Esophagus squamous epithelium (tissue), 5 donors: ENCODE results near the gene RGL1. TPM values are rescaled to one million over a fixed set of nuclear protein-coding genes. Genes with fewer than 3 reads are reported as not detected.

Experiments
- DNase-seq: peaks from one replicate; lab custom pipeline; 2025; lab: John Stamatoyannopoulos, UW
- H3K27ac ChIP-seq, 4 donors: fragments of 200-600 bp; sonication (generic); one replicate each; pipeline ENCODE4 v1.5.1; 2016 to 2019; ENCODE audit warnings: mild to moderate bottlenecking in 1 of 4
- H3K27me3 ChIP-seq, 4 donors: fragments of 200-600 bp; sonication (generic); 1 replicate in 3 of 4; 2 replicates in 1 of 4; pipeline versions ENCODE4 v1.5.1 to v1.6.0; 2017 to 2021; ENCODE audit warnings: antibody characterized with exemption in 1 of 4
- H3K36me3 ChIP-seq, 3 donors: fragments of 200-600 bp; sonication (generic); one replicate each; pipeline ENCODE4 v1.5.1; 2016 to 2019
- H3K4me1 ChIP-seq, 3 donors: fragments of 200-600 bp; sonication (generic); one replicate each; pipeline ENCODE4 v1.5.1; 2017 to 2019
- H3K4me3 ChIP-seq, 4 donors: fragments of 200-600 bp; sonication (generic); 1 replicate in 3 of 4; 2 replicates in 1 of 4; pipeline ENCODE4 v1.5.1; 2016 to 2019; ENCODE audit warnings: mild to moderate bottlenecking in 2 of 4, moderate library complexity in 1 of 4
- H3K9me3 ChIP-seq, 3 donors: fragments of 200-600 bp; sonication (generic); one replicate each; pipeline ENCODE4 v1.5.1; 2016 to 2019
- POLR2A ChIP-seq, 4 donors: fragments of 450-650 bp; IDR thresholded peaks; one replicate each; pipeline ENCODE4 v1.6.1; 2017; ENCODE audit warnings: antibody characterized with exemption in 4 of 4, mild to moderate bottlenecking in 4 of 4, moderate library complexity in 3 of 4
- WGBS, 2 donors: methylation state at CpG; one replicate each; pipeline ENCODE4 v1.1.5; 2018; 5-methylcytosine and 5-hydroxymethylcytosine counted together
- intact Hi-C: fragments of 100-400 bp; cut with DNase I; formaldehyde crosslinking; loops from one replicate; pipeline ENCODE4 v1.15.0; 2022
- total RNA-seq, 4 donors: library from RNA; depleted of rRNA; stranded (reverse); fragments of >200 nt; gene quantifications; one replicate each; pipeline ENCODE4 v1.1.0, GENCODE V29; 2016
- TF ChIP-seq, protein P1 (sequence below), 6 experiments: fragments of 450-650 bp in 4 of 6; fragments of 200-600 bp in 2 of 6; sonication (generic) in 2 of 6; IDR thresholded peaks; one replicate each; pipeline ENCODE4 v1.5.1; 2016 to 2019; ENCODE audit warnings: antibody characterized with exemption in 6 of 6, mild to moderate bottlenecking in 4 of 6, moderate library complexity in 4 of 6
- donor health status: DM: yes; HTN: yes; CAD: no.

Gene RGL1
- total RNA-seq, 4 donors from 2014 or later, result 2.3 to 16.0 (median 5.7) TPM

DNA sequence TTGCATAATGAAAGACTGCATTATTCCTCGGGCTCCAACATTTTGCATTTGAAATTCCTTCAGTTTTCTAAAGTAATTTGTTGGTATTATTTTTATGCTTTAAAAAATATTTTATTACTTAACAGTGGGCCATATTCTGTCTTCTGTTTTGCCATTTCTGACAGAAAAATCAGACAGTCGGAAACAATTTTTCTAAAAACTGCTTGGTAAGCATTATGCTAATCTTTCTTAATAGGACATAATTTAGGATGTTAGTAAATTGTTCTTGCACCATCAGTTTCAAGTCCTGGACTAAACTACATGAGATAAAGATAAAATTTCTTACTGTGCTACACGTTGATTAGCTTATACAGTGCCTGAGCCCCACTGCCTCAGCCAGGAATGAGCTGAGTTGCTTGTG lies 11.2 kb downstream of the RGL1 start:
- no peaks in the 10 kb centered on the region for H3K36me3 ChIP-seq
- no peak overlapping the region for H3K27ac ChIP-seq
- no peak overlapping the region for H3K4me3 ChIP-seq
- H3K9me3 ChIP-seq, result no peaks in the 10 kb centered on the region
- DNase-seq, result no peak
- intact Hi-C loops, result no loop called here
- WGBS, 2 donors, result 79 to 81% methylated on average over 3 of the region's 3 CpGs
- peaks cover 4 to 64% (median 21%) of the 10 kb centered on the region in 3 donors for H3K4me1 ChIP-seq
- TF ChIP-seq, protein P1, sequence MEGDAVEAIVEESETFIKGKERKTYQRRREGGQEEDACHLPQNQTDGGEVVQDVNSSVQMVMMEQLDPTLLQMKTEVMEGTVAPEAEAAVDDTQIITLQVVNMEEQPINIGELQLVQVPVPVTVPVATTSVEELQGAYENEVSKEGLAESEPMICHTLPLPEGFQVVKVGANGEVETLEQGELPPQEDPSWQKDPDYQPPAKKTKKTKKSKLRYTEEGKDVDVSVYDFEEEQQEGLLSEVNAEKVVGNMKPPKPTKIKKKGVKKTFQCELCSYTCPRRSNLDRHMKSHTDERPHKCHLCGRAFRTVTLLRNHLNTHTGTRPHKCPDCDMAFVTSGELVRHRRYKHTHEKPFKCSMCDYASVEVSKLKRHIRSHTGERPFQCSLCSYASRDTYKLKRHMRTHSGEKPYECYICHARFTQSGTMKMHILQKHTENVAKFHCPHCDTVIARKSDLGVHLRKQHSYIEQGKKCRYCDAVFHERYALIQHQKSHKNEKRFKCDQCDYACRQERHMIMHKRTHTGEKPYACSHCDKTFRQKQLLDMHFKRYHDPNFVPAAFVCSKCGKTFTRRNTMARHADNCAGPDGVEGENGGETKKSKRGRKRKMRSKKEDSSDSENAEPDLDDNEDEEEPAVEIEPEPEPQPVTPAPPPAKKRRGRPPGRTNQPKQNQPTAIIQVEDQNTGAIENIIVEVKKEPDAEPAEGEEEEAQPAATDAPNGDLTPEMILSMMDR (IDR thresholded peaks at IDR 0.05), result no peak
- TF ChIP-seq POLR2A (IDR thresholded peaks at IDR 0.05), result no peak
- no peaks in the 10 kb centered on the region for H3K27me3 ChIP-seq

DNA sequence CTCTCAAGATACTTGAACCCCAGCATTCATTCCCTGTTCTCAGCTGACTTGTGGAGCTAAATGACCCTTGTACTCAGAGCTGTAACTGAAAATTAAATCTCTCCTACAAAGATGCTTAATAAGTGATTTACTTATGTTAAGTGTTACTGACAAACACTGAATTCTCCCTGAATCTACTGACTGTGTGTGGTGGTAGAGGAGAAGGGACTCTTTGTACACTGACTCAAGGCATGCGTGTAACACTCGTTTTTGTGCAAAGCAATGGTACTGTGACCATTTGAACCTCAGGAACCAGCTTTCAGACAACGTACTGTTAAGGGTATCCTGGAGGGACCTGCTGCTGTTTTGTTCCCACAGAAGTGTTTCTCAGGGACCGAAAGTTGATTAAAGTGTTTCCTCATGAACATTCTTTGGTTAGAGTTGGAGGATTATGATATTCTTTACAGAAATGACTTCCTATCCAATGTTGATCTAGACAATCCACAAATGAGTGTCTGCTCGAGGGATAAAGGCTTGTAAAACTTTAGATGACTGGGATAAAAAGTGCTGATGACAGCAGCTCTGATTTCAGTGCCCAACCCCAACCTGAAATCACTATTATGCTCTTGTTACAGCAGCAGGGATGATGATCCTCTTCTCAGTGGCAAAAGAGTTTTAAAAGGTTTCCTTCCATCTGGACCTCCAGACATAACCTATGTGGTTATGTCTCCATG lies 12.8 kb downstream of the RGL1 start:
- Histone ChIP-seq H3K27ac (peak overlapping the region in 3 of 4 donors; percentile 19 to 23 (median 22)), H3K4me3 (no peak overlapping the region), H3K4me1 (peaks cover 4 to 65% (median 24%) of the 10 kb centered on the region in 3 donors), H3K9me3 (no peaks in the 10 kb centered on the region), H3K36me3 (no peaks in the 10 kb centered on the region), H3K27me3 (no peaks in the 10 kb centered on the region)
- DNase-seq, result no peak
- WGBS, 2 donors, result 54 to 64% methylated on average over 5 of the region's 5 CpGs
- TF ChIP-seq, protein P1 (IDR thresholded peaks at IDR 0.05), result no peak
- TF ChIP-seq POLR2A (IDR thresholded peaks at IDR 0.05), result no peak
- intact Hi-C loops, result no loop called here

DNA sequence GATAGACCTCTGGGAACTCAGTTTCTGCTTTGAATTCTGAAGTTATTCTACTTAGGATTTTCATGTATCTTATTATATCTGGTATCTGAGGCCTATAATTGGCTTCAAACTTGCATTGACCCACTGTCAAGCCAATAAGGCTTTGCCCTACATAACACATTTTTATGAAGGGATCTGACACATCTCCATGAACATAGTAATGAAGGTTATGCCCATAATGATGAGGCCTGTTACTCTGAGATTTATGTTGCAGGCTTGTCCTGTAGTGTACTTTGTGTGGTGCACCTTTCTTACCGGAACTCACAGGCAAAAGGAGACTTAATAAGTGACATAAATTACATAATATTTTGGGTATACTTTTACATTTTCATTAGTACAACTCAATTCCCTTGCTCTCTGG lies 14.1 kb downstream of the RGL1 start:
- no peaks in the 10 kb centered on the region for H3K9me3 ChIP-seq
- WGBS, 2 donors, result 95 to 100% methylated on average over 1 of the region's 1 CpG
- H3K27ac ChIP-seq, result no peak overlapping the region
- no peak for DNase-seq
- intact Hi-C loops, result no loop called here
- H3K36me3 ChIP-seq, result no peaks in the 10 kb centered on the region
- H3K27me3 ChIP-seq, result no peaks in the 10 kb centered on the region
- TF ChIP-seq POLR2A (IDR thresholded peaks at IDR 0.05), result no peak
- TF ChIP-seq, protein P1 (IDR thresholded peaks at IDR 0.05), result no peak
- peaks cover 0 to 53% (median 17%) of the 10 kb centered on the region in 3 donors for H3K4me1 ChIP-seq
- H3K4me3 ChIP-seq, result no peak overlapping the region

DNA sequence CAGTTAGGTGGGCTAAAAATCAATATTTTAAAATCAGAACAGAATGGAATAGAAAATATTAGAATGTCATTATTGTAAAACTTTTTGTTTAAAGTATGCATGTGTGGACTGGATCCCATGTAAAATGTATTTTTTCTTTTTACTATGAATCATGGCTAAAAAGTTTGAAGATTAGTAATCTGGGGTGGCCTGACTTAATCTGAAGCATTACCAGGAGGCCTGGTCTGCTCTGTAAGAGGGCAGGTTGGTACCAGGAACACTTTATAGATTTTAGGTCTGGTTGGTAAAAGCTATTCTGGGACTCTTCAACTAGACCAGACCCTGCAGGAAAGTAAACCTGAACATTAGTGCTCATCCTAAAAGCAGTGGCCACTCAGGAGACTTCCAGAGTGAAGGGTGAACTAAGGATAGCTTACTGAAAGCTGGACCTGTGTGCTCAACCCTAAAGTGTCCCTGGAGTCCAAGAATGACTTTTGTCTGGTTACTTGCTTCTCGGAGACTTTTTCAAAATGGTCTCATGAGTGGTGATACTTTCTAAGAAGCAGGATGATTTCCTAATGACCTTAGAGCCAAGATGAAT lies 16.5 kb downstream of the RGL1 start:
- intact Hi-C loops, result no loop called here
- H3K4me1 ChIP-seq, result peaks cover 0 to 36% (median 14%) of the 10 kb centered on the region in 3 donors
- no peaks in the 10 kb centered on the region for H3K27me3 ChIP-seq
- TF ChIP-seq, protein P1 (IDR thresholded peaks at IDR 0.05), result no peak
- TF ChIP-seq POLR2A (IDR thresholded peaks at IDR 0.05), result no peak
- H3K9me3 ChIP-seq, result no peaks in the 10 kb centered on the region
- 36 to 83% methylated on average over 1 of the region's 1 CpG for WGBS, 2 donors
- H3K27ac ChIP-seq, result peak overlapping the region in 3 of 4 donors; percentile 14 to 59 (median 54)
- DNase-seq, result no peak
- H3K4me3 ChIP-seq, result no peak overlapping the region
- H3K36me3 ChIP-seq, result no peaks in the 10 kb centered on the region

DNA sequence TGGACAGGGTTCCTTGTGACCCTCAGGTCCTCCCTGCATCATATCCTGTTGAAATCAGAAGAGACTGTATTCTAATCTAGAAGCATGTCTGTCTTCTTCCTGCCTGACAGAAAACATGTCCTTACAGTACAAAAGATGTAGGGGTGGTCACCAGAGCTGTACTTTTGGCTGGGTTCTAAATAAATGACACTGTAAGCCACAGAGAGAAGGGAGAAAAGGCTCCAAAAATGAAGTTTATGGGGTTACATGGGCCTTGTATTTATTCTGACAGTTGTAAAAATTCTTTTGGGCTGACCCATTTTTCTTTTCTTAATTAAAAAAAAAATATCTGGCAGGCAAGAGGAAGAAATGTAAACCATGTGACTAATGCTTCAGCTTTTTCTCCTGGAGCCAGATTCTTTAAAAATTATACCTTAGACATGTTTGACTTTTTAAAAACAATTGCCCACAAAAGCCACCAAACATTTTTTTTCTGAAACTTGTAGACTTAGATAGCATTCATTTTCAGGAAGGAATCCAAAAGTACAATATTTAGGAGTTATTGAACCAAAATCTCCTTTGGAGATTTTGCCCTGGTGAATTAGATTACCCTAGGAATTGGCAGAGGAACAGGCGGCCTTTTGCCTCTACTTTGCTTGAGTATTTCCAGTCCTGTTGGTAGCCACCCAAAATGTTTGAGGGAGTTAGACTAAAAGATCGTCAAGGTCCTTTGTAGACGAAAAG lies 17.1 kb downstream of the RGL1 start:
- Histone ChIP-seq H3K27ac (peak overlapping the region in 3 of 4 donors; percentile 14 to 59 (median 54)), H3K27me3 (no peaks in the 10 kb centered on the region)
- intact Hi-C loops, result no loop called here

More for the DNA sequence above, 17.1 kb downstream of the RGL1 start:
- peaks cover 0 to 32% (median 14%) of the 10 kb centered on the region in 3 donors for H3K4me1 ChIP-seq
- 57 to 64% methylated on average over 3 of the region's 3 CpGs for WGBS, 2 donors
- H3K36me3 ChIP-seq, result no peaks in the 10 kb centered on the region
- no peak overlapping the region for H3K4me3 ChIP-seq
- TF ChIP-seq, protein P1 (IDR thresholded peaks at IDR 0.05), result no peak
- TF ChIP-seq POLR2A (IDR thresholded peaks at IDR 0.05), result no peak
- H3K9me3 ChIP-seq, result no peaks in the 10 kb centered on the region
- no peak for DNase-seq
